K562 (cell line): ENCODE measurements around the gene F2. TPM values are rescaled to one million over a fixed set of nuclear protein-coding genes. Genes with fewer than 3 reads are reported as not detected.

Source experiments
- FOXJ2 ChIP-seq: fragments of 200-800 bp; sonication (Bioruptor generic); IDR thresholded peaks from 2 replicates; pipeline ENCODE4 v1.6.1; 2016; ENCODE audit warnings: missing genetic modification characterization, missing compliant biosample characterization
- FUS ChIP-seq: fragments of 200-400 bp; formaldehyde crosslinking; optimal IDR thresholded peaks from 2 replicates; pipeline ENCODE3; 2017; ENCODE audit warnings: low read depth, low read length
- ZC3H8 ChIP-seq: fragments of 450-650 bp; IDR thresholded peaks from 2 replicates; pipeline ENCODE4 v1.6.1; 2017
- polyA plus RNA-seq, 8 experiments: library from polyadenylated mRNA; depleted of rRNA in 4 of 8; stranded (reverse) in 5 of 8; unstranded in 3 of 8; fragments of >200 nt; fragmentation: Nextera tagmentation in 2 of 8; fragmentation: Illumina TruSeq in 1 of 8; extraction: Ambion mirVana in 2 of 8; extraction: Trizol in 1 of 8; gene quantifications; 2 replicates each; pipeline versions ENCODE4 v1.2.1 to v1.2.3, GENCODE V29; 2011 to 2014; ENCODE audit warnings: inconsistent platforms in 1 of 8, missing spikeins in 1 of 8
- total RNA-seq, 7 experiments: library from RNA; depleted of rRNA in 6 of 7; stranded (reverse); fragments of >200 nt in 6 of 7; fragmentation: Illumina TruSeq in 2 of 7; extraction: Trizol in 2 of 7; gene quantifications; 2 replicates each; pipeline versions ENCODE4 v1.2.1 to v1.2.3, GENCODE V29; 2011 to 2021; ENCODE audit warnings: low replicate concordance in 1 of 7
- TF ChIP-seq, protein P1 (sequence below), 2 experiments: fragments of 450-650 bp; IDR thresholded peaks; 2 replicates each; pipeline ENCODE4 v1.6.1; 2016; ENCODE audit warnings: mild to moderate bottlenecking in 2 of 2, borderline replicate concordance in 1 of 2, low read depth in 1 of 2, moderate library complexity in 1 of 2

F2 gene
- total and polyA plus RNA-seq, 9 of the 15 experiments (the other 6 are each of a cell fraction or from before 2014, with no cell fraction given), result 0.16 TPM; not detected in 8

DNA sequence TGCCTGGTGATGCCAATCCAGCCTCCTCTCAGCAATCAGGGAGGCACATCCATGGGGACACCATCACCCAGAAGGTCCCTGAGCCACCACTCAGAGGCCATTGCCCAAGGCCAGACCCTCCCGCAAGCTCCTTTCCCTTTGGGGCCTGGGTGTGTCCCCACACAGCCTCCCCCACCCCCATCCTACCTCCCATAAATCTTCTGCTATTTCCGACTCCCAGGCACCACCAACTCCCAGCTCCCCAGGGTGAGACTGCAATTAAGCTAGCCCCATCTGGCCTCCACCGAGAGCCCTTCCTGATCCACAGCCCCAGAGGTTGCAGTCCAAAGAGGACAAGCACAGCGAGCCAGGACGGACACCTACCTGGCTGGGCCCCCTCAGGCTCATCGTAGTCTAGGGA, 24.9 kb upstream of the F2 start (continued):
- TF ChIP-seq FUS (no peak), ZC3H8 (no peak), FOXJ2 (tag) (no peak)
- TF ChIP-seq, protein P1, sequence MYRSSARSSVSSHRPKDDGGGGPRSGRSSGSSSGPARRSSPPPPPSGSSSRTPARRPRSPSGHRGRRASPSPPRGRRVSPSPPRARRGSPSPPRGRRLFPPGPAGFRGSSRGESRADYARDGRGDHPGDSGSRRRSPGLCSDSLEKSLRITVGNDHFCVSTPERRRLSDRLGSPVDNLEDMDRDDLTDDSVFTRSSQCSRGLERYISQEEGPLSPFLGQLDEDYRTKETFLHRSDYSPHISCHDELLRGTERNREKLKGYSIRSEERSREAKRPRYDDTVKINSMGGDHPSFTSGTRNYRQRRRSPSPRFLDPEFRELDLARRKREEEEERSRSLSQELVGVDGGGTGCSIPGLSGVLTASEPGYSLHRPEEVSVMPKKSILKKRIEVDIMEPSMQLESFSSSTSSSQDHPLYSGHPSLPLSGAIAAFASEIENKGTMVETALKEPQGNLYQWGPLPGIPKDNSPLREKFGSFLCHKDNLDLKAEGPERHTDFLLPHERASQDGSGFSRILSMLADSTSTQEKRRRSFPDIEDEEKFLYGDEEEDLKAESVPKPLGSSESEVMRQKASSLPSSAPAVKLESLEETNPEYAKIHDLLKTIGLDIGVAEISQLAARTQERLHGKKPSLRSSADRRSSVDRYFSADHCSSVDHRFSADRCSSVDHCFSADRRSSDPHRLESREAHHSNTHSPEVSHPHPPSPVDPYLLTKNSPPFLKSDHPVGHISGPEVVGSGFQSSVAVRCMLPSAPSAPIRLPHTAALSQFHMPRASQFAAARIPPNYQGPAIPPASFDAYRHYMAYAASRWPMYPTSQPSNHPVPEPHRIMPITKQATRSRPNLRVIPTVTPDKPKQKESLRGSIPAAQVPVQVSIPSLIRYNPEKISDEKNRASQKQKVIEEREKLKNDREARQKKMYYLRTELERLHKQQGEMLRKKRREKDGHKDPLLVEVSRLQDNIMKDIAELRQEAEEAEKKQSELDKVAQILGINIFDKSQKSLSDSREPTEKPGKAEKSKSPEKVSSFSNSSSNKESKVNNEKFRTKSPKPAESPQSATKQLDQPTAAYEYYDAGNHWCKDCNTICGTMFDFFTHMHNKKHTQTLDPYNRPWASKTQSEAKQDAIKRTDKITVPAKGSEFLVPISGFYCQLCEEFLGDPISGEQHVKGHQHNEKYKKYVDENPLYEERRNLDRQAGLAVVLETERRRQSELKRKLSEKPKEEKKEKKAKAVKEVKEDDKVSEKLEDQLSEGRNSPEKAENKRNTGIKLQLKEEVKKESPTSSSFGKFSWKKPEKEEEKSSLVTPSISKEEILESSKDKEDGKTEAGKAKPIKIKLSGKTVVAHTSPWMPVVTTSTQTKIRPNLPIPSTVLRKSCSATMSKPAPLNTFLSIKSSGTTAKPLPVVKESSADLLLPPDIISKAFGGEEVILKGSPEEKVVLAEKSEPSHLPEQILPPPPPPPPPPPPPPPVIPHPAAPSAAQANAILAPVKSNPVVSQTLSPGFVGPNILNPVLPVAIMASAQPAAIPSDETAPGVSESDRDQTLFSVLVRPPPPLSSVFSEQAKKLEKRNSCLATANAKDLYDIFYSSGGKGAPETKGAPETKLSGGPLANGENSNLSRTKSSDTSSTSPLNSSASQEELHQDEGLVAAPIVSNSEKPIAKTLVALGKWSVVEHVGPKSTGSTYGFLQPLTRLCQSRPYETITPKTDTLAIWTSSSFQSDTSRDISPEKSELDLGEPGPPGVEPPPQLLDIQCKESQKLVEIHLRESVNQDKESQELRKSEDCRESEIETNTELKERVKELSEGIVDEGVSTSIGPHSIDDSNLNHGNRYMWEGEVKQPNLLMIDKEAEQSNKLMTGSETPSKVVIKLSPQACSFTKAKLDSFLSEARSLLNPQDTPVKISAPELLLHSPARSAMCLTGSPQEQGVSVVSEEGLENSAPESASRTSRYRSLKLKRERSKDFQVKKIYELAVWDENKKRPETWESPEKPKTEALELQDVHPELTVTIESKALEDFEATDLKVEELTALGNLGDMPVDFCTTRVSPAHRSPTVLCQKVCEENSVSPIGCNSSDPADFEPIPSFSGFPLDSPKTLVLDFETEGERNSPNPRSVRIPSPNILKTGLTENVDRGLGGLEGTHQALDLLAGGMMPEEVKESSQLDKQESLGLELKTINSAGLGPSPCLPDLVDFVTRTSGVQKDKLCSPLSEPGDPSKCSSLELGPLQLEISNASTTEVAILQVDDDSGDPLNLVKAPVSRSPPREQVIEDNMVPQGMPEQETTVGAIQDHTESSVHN (IDR thresholded peaks at IDR 0.05; ENCODE audit: borderline replicate concordance in 1 of 2, low read depth in 1 of 2), result no peak
